ENCODE results near the gene ADRM1. TPM values are rescaled to one million over a fixed set of nuclear protein-coding genes. Genes with fewer than 3 reads are reported as not detected.

ADRM1 gene
- total RNA-seq, 4 donors from 2014 or later = 127 to 184 (median 173) TPM

DNA sequence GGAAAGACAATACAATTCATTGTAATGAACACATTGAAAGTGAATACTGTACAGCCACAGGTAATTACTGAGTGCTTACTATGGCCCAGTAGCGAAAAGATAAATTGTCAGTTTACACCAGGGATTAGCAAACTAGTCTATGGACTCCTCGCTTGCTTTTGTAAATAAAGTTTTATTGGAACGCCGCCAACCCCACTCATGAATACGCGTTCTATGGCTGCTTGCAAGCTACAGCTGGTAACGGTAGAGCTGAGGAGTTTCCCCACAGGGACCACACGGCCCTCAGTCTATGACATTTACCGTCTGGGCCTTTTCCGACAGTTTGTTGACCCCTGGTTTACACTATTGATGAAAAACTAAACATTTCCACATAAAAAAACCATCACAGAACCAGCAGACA, 40.1 kb downstream of the ADRM1 start:
- intact Hi-C loops (cut with DNase I) = loop anchor here (5.0 kb wide), 1 partner anchor 34 kb away; no protein-coding TSS in a partner anchor
- Histone ChIP-seq H3K36me3 (peaks cover 40 to 94% (median 77%) of the 10 kb centered on the region in 4 donors), H3K27me3 (no peaks in the 10 kb centered on the region), H3K27ac (replicated peaks in 1 of 4) (peak overlapping the region in 2 of 4 donors; percentile 24 to 35), H3K4me3 (no peak overlapping the region), H3K4me1 (no peaks in the 10 kb centered on the region), H3K9me3 (no peaks in the 10 kb centered on the region)
- WGBS = 59% methylated on average over 10 of the region's 10 CpGs
- TF ChIP-seq POLR2AphosphoS5 (IDR thresholded peaks at IDR 0.05) (no peak), POLR2A (IDR thresholded peaks at IDR 0.05; ENCODE audit: low read depth) (no peak), EP300 (IDR thresholded peaks at IDR 0.05) (no peak)
- TF ChIP-seq, protein P1, sequence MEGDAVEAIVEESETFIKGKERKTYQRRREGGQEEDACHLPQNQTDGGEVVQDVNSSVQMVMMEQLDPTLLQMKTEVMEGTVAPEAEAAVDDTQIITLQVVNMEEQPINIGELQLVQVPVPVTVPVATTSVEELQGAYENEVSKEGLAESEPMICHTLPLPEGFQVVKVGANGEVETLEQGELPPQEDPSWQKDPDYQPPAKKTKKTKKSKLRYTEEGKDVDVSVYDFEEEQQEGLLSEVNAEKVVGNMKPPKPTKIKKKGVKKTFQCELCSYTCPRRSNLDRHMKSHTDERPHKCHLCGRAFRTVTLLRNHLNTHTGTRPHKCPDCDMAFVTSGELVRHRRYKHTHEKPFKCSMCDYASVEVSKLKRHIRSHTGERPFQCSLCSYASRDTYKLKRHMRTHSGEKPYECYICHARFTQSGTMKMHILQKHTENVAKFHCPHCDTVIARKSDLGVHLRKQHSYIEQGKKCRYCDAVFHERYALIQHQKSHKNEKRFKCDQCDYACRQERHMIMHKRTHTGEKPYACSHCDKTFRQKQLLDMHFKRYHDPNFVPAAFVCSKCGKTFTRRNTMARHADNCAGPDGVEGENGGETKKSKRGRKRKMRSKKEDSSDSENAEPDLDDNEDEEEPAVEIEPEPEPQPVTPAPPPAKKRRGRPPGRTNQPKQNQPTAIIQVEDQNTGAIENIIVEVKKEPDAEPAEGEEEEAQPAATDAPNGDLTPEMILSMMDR (IDR thresholded peaks at IDR 0.05) = no peak
- DNase-seq (ENCODE audit: extremely low spot score) = no peak

DNA sequence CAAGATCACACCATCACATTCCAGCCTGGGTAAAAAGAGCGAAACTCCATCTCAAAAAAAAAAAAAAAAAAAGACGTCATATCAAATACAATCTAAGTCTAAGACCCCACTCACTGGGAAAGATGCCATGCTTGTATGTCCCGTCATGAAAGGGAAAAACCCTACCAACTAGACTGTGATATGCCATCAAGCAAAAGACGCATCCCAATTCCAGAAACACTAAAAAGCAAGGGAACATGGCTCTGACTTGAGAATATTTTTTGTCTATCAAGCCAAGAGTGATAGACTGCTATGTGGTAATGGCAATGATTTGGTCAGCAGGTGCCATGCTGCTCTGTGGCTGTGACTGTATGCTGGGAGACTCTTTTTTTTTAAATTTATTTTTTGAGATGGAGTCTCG, 41.3 kb downstream of the ADRM1 start:
- Histone ChIP-seq H3K27ac (replicated peaks in 1 of 4) (no peak overlapping the region), H3K4me1 (no peaks in the 10 kb centered on the region), H3K4me3 (no peak overlapping the region), H3K27me3 (no peaks in the 10 kb centered on the region), H3K36me3 (peaks cover 36 to 95% (median 75%) of the 10 kb centered on the region in 4 donors), H3K9me3 (no peaks in the 10 kb centered on the region)
- 84% methylated on average over 5 of the region's 5 CpGs for WGBS
- intact Hi-C loops (cut with DNase I) = loop anchor here (5.0 kb wide), 1 partner anchor 33 kb away; no protein-coding TSS in a partner anchor
- no peak for TF ChIP-seq EP300 (IDR thresholded peaks at IDR 0.05)
- TF ChIP-seq, protein P1 (IDR thresholded peaks at IDR 0.05) = no peak
- TF ChIP-seq POLR2A (IDR thresholded peaks at IDR 0.05; ENCODE audit: low read depth) = no peak
- TF ChIP-seq POLR2AphosphoS5 (IDR thresholded peaks at IDR 0.05) = no peak
- no peak for DNase-seq (ENCODE audit: extremely low spot score)

DNA sequence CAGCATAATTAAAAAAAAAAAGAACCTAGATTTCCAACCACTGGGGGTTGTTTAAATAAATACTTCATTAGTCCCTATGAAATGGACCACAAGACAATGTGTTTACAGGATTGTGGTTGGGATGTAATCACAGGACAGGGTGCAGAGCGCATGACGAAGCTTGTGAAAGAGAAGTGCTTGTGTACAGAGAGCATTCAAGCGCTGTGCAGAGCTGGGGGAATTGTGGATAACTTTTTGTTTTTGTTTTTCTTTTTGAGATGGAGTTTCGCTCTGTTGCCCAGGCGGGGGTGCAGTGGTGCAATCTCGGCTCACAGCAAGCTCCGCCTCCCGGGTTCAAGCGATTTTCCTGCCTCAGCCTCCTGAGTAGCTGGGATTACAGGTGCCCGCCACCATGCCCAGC, 42.0 kb downstream of the ADRM1 start:
- no peaks in the 10 kb centered on the region for H3K9me3 ChIP-seq
- TF ChIP-seq POLR2AphosphoS5 (IDR thresholded peaks at IDR 0.05) (no peak), POLR2A (IDR thresholded peaks at IDR 0.05; ENCODE audit: low read depth) (no peak), EP300 (IDR thresholded peaks at IDR 0.05) (no peak)
- TF ChIP-seq, protein P1 (IDR thresholded peaks at IDR 0.05) = no peak
- no peak for DNase-seq (ENCODE audit: extremely low spot score)
- intact Hi-C loops (cut with DNase I) = loop anchor here (5.0 kb wide), 1 partner anchor 33 kb away; no protein-coding TSS in a partner anchor
- H3K27me3 ChIP-seq = no peaks in the 10 kb centered on the region
- 90% methylated on average over 10 of the region's 10 CpGs for WGBS
- H3K4me1 ChIP-seq = peaks cover 0 to under 1% (median 0%) of the 10 kb centered on the region in 4 donors
- peaks cover 32 to 91% (median 71%) of the 10 kb centered on the region in 4 donors for H3K36me3 ChIP-seq
- no peak overlapping the region for H3K4me3 ChIP-seq
- H3K27ac ChIP-seq (replicated peaks in 1 of 4) = no peak overlapping the region

DNA sequence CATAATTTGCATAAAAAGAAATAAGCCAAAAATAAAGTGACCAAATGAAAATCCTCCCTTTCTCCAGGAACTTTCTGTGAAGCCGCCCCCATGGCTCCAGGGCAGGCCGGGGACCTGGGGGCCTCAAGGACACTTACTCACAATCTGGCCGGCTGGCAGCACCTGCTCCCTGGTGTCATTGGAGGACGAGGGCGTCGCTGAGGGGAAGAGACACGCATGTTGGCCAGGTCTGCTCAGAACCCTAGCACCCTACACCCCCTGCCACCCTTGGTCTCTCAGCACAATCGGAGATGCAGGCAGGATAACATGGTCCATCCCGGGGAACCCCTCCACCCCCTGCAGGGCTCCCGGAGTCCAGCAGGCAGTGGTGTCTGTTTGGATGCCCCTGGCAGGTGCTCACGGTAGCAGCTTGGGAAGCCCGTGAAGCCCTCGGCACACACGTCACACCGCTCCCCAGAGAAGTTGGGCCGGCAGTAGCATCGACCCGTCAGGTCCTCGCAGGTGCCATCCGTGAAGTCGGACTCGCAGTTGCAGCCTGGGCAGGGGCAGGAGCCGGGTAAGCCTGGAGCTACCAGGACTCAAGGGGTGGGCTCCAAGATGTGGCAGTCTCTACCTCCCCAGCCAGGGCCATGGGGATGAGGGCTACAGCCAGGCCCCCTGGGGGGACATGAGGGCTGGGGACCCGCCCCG, 43.0 kb downstream of the ADRM1 start:
- no peak for DNase-seq (ENCODE audit: extremely low spot score)
- peaks cover 21 to 91% (median 72%) of the 10 kb centered on the region in 4 donors for H3K36me3 ChIP-seq
- no peak overlapping the region for H3K4me3 ChIP-seq
- intact Hi-C loops (cut with DNase I) = no loop called here
- peaks cover 0 to 7% (median 1%) of the 10 kb centered on the region in 4 donors for H3K4me1 ChIP-seq
- H3K9me3 ChIP-seq = no peaks in the 10 kb centered on the region
- H3K27me3 ChIP-seq = no peaks in the 10 kb centered on the region
- WGBS = 90% methylated on average over 9 of the region's 25 CpGs
- no peak for TF ChIP-seq POLR2AphosphoS5 (IDR thresholded peaks at IDR 0.05)
- TF ChIP-seq, protein P1 (IDR thresholded peaks at IDR 0.05) = no peak
- no peak for TF ChIP-seq EP300 (IDR thresholded peaks at IDR 0.05)
- TF ChIP-seq POLR2A (IDR thresholded peaks at IDR 0.05; ENCODE audit: low read depth) = no peak
- no peak overlapping the region for H3K27ac ChIP-seq (replicated peaks in 1 of 4)

All from esophagus muscularis mucosa (tissue), 4 donors.